ENCODE data around the gene CLSTN2. TPM values are rescaled to one million over a fixed set of nuclear protein-coding genes. Genes with fewer than 3 reads are reported as not detected.

The CLSTN2 gene
- total RNA-seq, 1 donor from 2014 or later: 16.0 TPM

DNA sequence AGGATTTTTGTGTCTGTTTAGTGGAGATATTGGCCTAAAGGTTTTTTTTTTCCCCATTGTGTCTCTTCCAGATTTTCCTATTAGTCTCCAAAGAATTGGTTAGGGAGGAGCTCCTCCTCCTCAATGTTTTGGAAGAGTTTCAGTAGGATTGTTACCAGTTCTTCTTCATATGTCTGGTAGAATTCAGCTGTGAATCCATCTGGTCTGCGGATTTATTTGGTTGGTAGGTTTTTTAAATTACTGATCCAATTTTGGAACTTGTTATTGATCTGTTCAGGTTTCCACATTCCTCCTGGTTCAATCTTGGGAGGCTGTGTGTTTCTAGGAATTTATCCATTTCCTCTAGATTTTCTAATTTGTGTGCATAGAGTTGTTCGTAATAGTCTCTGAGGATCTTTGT, 222.2 kb downstream of the CLSTN2 start:
- TF ChIP-seq POLR2A (IDR thresholded peaks at IDR 0.05) (no peak), POLR2AphosphoS5 (IDR thresholded peaks at IDR 0.05; ENCODE audit: insufficient read depth in 1 of 2, low read depth in 1 of 2) (no peak)
- TF ChIP-seq, protein P1, sequence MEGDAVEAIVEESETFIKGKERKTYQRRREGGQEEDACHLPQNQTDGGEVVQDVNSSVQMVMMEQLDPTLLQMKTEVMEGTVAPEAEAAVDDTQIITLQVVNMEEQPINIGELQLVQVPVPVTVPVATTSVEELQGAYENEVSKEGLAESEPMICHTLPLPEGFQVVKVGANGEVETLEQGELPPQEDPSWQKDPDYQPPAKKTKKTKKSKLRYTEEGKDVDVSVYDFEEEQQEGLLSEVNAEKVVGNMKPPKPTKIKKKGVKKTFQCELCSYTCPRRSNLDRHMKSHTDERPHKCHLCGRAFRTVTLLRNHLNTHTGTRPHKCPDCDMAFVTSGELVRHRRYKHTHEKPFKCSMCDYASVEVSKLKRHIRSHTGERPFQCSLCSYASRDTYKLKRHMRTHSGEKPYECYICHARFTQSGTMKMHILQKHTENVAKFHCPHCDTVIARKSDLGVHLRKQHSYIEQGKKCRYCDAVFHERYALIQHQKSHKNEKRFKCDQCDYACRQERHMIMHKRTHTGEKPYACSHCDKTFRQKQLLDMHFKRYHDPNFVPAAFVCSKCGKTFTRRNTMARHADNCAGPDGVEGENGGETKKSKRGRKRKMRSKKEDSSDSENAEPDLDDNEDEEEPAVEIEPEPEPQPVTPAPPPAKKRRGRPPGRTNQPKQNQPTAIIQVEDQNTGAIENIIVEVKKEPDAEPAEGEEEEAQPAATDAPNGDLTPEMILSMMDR (IDR thresholded peaks at IDR 0.05): no peak
- H3K4me1 ChIP-seq: no peaks in the 10 kb centered on the region
- no peak overlapping the region for H3K4me3 ChIP-seq
- no peak overlapping the region for H3K27ac ChIP-seq
- H3K27me3 ChIP-seq: no peaks in the 10 kb centered on the region
- H3K9me3 ChIP-seq: no peaks in the 10 kb centered on the region
- DNase-seq (ENCODE audit: extremely low spot score in 2 of 2): no peak
- intact Hi-C loops (cut with DNase I): no loop called here
- H3K36me3 ChIP-seq: no peaks in the 10 kb centered on the region

DNA sequence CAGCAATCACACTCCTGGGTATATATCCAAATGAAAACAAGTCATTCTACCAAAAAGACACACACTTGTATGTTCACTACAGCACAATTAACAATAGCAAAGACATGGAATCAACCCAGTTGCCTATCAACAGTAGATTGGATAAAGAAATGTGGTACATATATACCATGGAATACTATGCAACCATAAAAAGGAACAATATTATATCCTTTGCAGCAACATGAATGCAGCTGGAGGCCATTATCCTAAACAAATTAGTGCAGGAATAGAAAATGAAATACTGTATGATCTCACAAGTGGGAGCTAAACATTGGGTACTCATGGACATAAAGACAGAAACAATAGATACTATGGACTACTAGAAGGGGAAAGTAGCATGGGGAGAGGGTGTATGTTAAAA, 224.7 kb downstream of the CLSTN2 start:
- DNase-seq (ENCODE audit: extremely low spot score in 2 of 2): no peak
- Histone ChIP-seq H3K4me1 (no peaks in the 10 kb centered on the region), H3K27ac (no peak overlapping the region), H3K27me3 (no peaks in the 10 kb centered on the region), H3K9me3 (no peaks in the 10 kb centered on the region), H3K4me3 (no peak overlapping the region), H3K36me3 (no peaks in the 10 kb centered on the region)
- intact Hi-C loops (cut with DNase I): no loop called here
- TF ChIP-seq POLR2A (IDR thresholded peaks at IDR 0.05) (no peak), POLR2AphosphoS5 (IDR thresholded peaks at IDR 0.05; ENCODE audit: insufficient read depth in 1 of 2, low read depth in 1 of 2) (no peak)
- TF ChIP-seq, protein P1 (IDR thresholded peaks at IDR 0.05): no peak

DNA sequence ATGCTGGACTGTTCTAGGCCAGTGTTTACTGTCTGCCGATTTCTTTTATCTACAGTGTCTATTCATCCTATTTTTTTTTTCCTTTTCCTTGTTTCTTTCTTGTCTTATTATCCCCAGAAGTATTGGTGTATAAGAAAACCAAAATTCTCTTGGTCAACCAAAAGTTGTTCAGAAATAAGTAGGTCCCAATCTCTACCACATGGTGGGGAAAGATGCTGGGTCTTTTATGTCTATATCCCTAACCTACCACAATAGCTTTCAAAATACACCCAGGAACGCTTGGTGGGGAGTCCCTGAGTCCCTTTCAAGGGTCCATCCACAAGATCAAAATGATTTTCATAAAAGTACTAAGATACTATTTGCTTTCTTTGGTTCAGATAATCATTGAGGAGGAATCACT, 225.6 kb downstream of the CLSTN2 start:
- no peak for TF ChIP-seq POLR2A (IDR thresholded peaks at IDR 0.05)
- TF ChIP-seq, protein P1 (IDR thresholded peaks at IDR 0.05): no peak
- TF ChIP-seq POLR2AphosphoS5 (IDR thresholded peaks at IDR 0.05; ENCODE audit: insufficient read depth in 1 of 2, low read depth in 1 of 2): no peak
- no peak for DNase-seq (ENCODE audit: extremely low spot score in 2 of 2)
- Histone ChIP-seq H3K4me1 (no peaks in the 10 kb centered on the region), H3K36me3 (no peaks in the 10 kb centered on the region), H3K4me3 (no peak overlapping the region), H3K27ac (no peak overlapping the region), H3K9me3 (no peaks in the 10 kb centered on the region), H3K27me3 (no peaks in the 10 kb centered on the region)
- intact Hi-C loops (cut with DNase I): no loop called here

DNA sequence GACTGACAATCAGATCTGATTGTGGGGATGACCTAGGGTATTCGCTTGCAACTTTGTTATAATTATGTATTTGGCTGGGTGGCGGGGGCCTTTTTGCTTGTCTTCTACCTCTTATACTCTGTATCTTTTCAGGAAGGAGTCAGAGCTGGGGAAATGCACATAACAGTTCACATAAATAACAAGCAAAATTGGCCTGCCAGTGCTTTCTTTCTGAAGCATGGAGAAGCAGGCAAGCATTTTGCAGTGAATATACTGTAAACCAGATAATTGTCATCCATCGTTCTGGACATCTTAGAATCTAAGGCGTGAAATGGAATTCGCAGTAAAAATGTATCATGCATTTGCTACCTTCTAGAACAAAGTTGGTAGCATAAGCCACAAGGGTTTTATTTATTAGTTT, 227.6 kb downstream of the CLSTN2 start:
- no peaks in the 10 kb centered on the region for H3K4me1 ChIP-seq
- H3K36me3 ChIP-seq: no peaks in the 10 kb centered on the region
- H3K27me3 ChIP-seq: no peaks in the 10 kb centered on the region
- no peak overlapping the region for H3K27ac ChIP-seq
- no peaks in the 10 kb centered on the region for H3K9me3 ChIP-seq
- no peak overlapping the region for H3K4me3 ChIP-seq
- peak in 1 of 2 donors; percentile 6 for DNase-seq (ENCODE audit: extremely low spot score in 2 of 2)
- intact Hi-C loops (cut with DNase I): no loop called here
- TF ChIP-seq POLR2AphosphoS5 (IDR thresholded peaks at IDR 0.05; ENCODE audit: insufficient read depth in 1 of 2, low read depth in 1 of 2) (no peak), POLR2A (IDR thresholded peaks at IDR 0.05) (no peak)
- TF ChIP-seq, protein P1 (IDR thresholded peaks at IDR 0.05): no peak

DNA sequence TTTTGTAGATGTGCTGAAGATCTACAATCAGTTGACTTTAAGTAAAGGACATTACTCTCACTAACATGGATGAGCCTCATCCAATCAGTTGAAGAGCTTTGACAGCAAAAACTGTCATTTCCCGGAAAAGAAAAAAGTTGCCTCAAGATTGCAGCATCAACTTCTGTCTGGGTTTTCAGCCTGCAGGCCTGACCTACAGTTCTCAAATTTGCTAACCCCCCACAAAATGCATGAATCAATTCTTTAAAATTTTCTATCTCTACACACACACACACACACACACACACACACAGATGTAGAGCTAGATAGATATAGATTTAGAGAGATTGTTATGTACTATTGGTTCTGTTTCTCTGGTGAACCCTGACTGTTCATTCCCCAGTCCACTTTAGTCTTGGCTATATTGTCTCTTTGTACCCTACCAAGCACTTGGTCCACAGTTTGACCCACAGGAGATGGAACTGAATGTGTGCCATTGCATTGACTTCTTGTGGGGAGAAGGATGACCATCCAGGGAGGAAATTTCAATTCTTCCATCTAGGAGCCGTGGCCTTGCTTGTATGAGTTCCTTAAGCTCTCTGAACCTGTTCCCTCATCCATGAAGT, 228.3 kb downstream of the CLSTN2 start:
- no peak overlapping the region for H3K4me3 ChIP-seq
- H3K36me3 ChIP-seq: no peaks in the 10 kb centered on the region
- no peaks in the 10 kb centered on the region for H3K27me3 ChIP-seq
- H3K4me1 ChIP-seq: no peaks in the 10 kb centered on the region
- H3K27ac ChIP-seq: no peak overlapping the region
- DNase-seq (ENCODE audit: extremely low spot score in 2 of 2): peak in 1 of 2 donors; percentile 19
- intact Hi-C loops (cut with DNase I): no loop called here
- TF ChIP-seq, protein P1 (IDR thresholded peaks at IDR 0.05): no peak
- TF ChIP-seq POLR2A (IDR thresholded peaks at IDR 0.05) (no peak), POLR2AphosphoS5 (IDR thresholded peaks at IDR 0.05; ENCODE audit: insufficient read depth in 1 of 2, low read depth in 1 of 2) (no peak)
- no peaks in the 10 kb centered on the region for H3K9me3 ChIP-seq

All from vagina (tissue), 2 donors.